ENCODE data around the gene HPN. TPM values are rescaled to one million over a fixed set of nuclear protein-coding genes. Genes with fewer than 3 reads are reported as not detected.

The HPN gene
- total and polyA plus RNA-seq, 2 experiments from 2014 or later, result 14.0 to 17.4 TPM

- TF ChIP-seq, protein P1, sequence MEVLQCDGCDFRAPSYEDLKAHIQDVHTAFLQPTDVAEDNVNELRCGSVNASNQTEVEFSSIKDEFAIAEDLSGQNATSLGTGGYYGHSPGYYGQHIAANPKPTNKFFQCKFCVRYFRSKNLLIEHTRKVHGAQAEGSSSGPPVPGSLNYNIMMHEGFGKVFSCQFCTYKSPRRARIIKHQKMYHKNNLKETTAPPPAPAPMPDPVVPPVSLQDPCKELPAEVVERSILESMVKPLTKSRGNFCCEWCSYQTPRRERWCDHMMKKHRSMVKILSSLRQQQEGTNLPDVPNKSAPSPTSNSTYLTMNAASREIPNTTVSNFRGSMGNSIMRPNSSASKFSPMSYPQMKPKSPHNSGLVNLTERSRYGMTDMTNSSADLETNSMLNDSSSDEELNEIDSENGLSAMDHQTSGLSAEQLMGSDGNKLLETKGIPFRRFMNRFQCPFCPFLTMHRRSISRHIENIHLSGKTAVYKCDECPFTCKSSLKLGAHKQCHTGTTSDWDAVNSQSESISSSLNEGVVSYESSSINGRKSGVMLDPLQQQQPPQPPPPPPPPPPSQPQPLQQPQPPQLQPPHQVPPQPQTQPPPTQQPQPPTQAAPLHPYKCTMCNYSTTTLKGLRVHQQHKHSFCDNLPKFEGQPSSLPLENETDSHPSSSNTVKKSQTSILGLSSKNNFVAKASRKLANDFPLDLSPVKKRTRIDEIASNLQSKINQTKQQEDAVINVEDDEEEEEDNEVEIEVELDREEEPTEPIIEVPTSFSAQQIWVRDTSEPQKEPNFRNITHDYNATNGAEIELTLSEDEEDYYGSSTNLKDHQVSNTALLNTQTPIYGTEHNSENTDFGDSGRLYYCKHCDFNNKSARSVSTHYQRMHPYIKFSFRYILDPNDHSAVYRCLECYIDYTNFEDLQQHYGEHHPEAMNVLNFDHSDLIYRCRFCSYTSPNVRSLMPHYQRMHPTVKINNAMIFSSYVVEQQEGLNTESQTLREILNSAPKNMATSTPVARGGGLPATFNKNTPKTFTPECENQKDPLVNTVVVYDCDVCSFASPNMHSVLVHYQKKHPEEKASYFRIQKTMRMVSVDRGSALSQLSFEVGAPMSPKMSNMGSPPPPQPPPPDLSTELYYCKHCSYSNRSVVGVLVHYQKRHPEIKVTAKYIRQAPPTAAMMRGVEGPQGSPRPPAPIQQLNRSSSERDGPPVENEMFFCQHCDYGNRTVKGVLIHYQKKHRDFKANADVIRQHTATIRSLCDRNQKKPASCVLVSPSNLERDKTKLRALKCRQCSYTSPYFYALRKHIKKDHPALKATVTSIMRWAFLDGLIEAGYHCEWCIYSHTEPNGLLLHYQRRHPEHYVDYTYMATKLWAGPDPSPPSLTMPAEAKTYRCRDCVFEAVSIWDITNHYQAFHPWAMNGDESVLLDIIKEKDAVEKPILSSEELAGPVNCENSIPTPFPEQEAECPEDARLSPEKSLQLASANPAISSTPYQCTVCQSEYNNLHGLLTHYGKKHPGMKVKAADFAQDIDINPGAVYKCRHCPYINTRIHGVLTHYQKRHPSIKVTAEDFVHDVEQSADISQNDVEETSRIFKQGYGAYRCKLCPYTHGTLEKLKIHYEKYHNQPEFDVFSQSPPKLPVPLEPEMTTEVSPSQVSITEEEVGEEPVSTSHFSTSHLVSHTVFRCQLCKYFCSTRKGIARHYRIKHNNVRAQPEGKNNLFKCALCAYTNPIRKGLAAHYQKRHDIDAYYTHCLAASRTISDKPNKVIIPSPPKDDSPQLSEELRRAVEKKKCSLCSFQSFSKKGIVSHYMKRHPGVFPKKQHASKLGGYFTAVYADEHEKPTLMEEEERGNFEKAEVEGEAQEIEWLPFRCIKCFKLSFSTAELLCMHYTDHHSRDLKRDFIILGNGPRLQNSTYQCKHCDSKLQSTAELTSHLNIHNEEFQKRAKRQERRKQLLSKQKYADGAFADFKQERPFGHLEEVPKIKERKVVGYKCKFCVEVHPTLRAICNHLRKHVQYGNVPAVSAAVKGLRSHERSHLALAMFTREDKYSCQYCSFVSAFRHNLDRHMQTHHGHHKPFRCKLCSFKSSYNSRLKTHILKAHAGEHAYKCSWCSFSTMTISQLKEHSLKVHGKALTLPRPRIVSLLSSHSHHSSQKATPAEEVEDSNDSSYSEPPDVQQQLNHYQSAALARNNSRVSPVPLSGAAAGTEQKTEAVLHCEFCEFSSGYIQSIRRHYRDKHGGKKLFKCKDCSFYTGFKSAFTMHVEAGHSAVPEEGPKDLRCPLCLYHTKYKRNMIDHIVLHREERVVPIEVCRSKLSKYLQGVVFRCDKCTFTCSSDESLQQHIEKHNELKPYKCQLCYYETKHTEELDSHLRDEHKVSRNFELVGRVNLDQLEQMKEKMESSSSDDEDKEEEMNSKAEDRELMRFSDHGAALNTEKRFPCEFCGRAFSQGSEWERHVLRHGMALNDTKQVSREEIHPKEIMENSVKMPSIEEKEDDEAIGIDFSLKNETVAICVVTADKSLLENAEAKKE (CRISPR knock-in tag; IDR thresholded peaks at IDR 0.05), result no peak
Observed at GRCh38 chr19:34994286-34994642, 47.3 kb upstream of the HPN start (continued).

DNA sequence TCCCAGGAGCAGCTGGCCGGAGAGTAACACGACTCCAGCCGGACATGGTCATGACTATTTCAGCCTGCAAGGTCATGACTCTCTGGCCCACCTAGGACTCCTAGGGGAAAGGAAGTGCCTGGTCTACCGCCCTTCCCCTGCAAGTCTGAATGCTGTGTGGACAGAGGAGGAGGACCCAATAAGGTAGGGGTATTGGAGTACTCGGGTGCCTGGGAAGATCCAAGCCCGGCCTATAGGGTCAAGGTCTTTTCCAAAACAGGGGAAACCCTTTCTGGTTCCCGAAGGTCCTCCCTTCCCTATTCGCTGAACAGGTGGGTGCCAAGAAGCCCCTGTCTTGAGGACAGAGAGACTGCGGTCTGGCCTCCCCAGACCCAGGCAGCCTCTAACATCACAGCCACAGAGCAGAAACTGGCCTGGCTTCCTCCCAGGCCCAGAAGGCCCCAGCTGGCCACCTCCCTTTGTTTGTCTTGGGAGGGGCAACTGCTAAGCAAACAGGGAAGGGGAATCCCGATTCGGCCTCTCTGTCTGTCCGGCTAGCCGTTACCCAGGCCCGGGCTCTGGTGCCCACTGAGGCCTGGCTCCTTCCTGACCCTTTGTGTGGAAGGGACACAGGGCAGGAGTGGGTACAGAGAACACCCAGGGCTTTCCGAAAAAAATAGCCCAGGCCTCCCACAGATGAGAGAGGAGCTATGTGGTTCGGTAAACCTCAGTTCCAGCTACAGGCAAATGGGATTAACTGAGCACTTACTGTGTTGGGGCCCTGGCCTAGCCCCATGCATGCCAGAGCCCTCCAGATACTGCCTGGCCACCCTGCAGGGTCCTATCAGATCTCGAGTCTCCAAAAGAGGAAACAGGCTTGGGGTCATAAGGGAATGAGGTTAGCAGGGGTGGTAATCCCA is 46.6 kb upstream of the HPN start:
- ATAC-seq, result no peak
- H3K36me3 Mint-ChIP-seq (ENCODE audit: low read depth), result no peaks in the 10 kb centered on the region; the same call in 2 of the 3 replicates
- H3K27ac ChIP-seq (ENCODE audit: low read depth), result no peak overlapping the region
- TF ChIP-seq STAT1 (IDR thresholded peaks at IDR 0.05; ENCODE audit: unreplicated experiment) (no peak), ZNF114 (CRISPR knock-in tag; IDR thresholded peaks at IDR 0.05) (no peak), JUNB (IDR thresholded peaks at IDR 0.05; ENCODE audit: unreplicated experiment) (no peak), CTCF (conservative IDR thresholded peaks at IDR 0.05; ENCODE audit: low read depth in 2 of 2) (no peak), ZNF331 (CRISPR knock-in tag; IDR thresholded peaks at IDR 0.05; ENCODE audit: low read depth) (no peak), EZH2phosphoT487 (IDR thresholded peaks at IDR 0.05; ENCODE audit: unreplicated experiment) (no peak), EZH2 (IDR thresholded peaks at IDR 0.05; ENCODE audit: low read depth, unreplicated experiment) (no peak)
- TF ChIP-seq, protein P2, sequence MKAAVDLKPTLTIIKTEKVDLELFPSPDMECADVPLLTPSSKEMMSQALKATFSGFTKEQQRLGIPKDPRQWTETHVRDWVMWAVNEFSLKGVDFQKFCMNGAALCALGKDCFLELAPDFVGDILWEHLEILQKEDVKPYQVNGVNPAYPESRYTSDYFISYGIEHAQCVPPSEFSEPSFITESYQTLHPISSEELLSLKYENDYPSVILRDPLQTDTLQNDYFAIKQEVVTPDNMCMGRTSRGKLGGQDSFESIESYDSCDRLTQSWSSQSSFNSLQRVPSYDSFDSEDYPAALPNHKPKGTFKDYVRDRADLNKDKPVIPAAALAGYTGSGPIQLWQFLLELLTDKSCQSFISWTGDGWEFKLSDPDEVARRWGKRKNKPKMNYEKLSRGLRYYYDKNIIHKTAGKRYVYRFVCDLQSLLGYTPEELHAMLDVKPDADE (IDR thresholded peaks at IDR 0.05), result no peak

More for the DNA sequence above, 46.6 kb upstream of the HPN start:
- Histone ChIP-seq H4K20me1 (replicated peaks; ENCODE audit: insufficient read depth) (no peaks in the 10 kb centered on the region), H3K4me2 (no peak overlapping the region), H3K27me3 (ENCODE audit: insufficient read depth) (no peaks in the 10 kb centered on the region), H2AFZ (no peak overlapping the region), H3K9me2 (ENCODE audit: insufficient read depth) (no peaks in the 10 kb centered on the region), H3K4me3 (no peak overlapping the region), H3K4me1 (ENCODE audit: insufficient read depth) (peaks cover 28% of the 10 kb centered on the region), H3F3A (replicated peaks; ENCODE audit: low read depth) (peaks cover 15% of the 10 kb centered on the region), H3K36me3 (ENCODE audit: insufficient read depth) (no peaks in the 10 kb centered on the region), H3K79me2 (replicated peaks; ENCODE audit: insufficient read depth) (no peaks in the 10 kb centered on the region)
- Mint-ChIP-seq H3K4me3 (no peak overlapping the region), H3K4me1 (peaks cover 26% of the 10 kb centered on the region), H3K27ac (no peak overlapping the region), H3K9me3 (peaks cover 14% of the 10 kb centered on the region), H3K27me3 (ENCODE audit: insufficient read depth, low read depth, poor library complexity) (peaks cover 23% of the 10 kb centered on the region)
- DNase-seq (ENCODE audit: low spot score), result no peak

Data from GM23338 (cell line).